Stomach (tissue), 9 donors: ENCODE measurements around the gene TSPAN32. TPM values are rescaled to one million over a fixed set of nuclear protein-coding genes. Genes with fewer than 3 reads are reported as not detected.

ENCODE experiments used
- DNase-seq, 2 donors: peaks; one replicate each; pipeline versions ENCODE4 v3.0.0 to v3.0.0-alpha.2; 2013 to 2019
- H3K27ac ChIP-seq, 5 donors: fragments of 200-600 bp in 4 of 5; sonication (generic) in 4 of 5; one replicate each; pipeline ENCODE4 v1.5.1; 2013 to 2019; ENCODE audit warnings: mild to moderate bottlenecking in 1 of 5, moderate library complexity in 1 of 5
- H3K27me3 ChIP-seq, 3 donors: fragments of 200-600 bp; sonication (generic); one replicate each; pipeline ENCODE4 v1.5.1; 2017 to 2019; ENCODE audit warnings: mixed run types in 1 of 3
- H3K36me3 ChIP-seq, 4 donors: fragments of 200-600 bp; sonication (generic); 1 replicate in 3 of 4; 2 replicates in 1 of 4; pipeline ENCODE4 v1.5.1; 2016 to 2019
- H3K4me1 ChIP-seq, 4 donors: fragments of 200-600 bp; sonication (generic); one replicate each; pipeline ENCODE4 v1.5.1; 2016 to 2019
- H3K4me3 ChIP-seq, 4 donors: fragments of 200-600 bp; sonication (generic) in 3 of 4; one replicate each; pipeline ENCODE4 v1.5.1; 2016 to 2019; ENCODE audit warnings: mild to moderate bottlenecking in 1 of 4
- H3K9me3 ChIP-seq, 4 donors: fragments of 200-600 bp; sonication (generic); one replicate each; pipeline ENCODE4 v1.5.1; 2016 to 2019
- EP300 ChIP-seq: sonication (generic); formaldehyde crosslinking; IDR thresholded peaks from one replicate; pipeline ENCODE4 v1.6.1; 2017; ENCODE audit warnings: antibody characterized with exemption
- POLR2A ChIP-seq, 4 donors: fragments of 450-650 bp; IDR thresholded peaks; one replicate each; pipeline ENCODE4 v1.6.1; 2016; ENCODE audit warnings: antibody characterized with exemption in 4 of 4, control low read depth in 2 of 4, mild to moderate bottlenecking in 1 of 4, moderate library complexity in 1 of 4
- POLR2AphosphoS5 ChIP-seq, 3 donors: sonication (generic); formaldehyde crosslinking; IDR thresholded peaks; one replicate each; pipeline ENCODE4 v1.6.1; 2016; ENCODE audit warnings: antibody characterized with exemption in 3 of 3
- WGBS, 5 donors: extraction: QIAGEN DNeasy Blood & Tissue Kit in 3 of 5; methylation state at CpG; one replicate each; pipeline versions ENCODE4 v1.1.5 to v1.1.7; 2013 to 2018; 5-methylcytosine and 5-hydroxymethylcytosine counted together
- intact Hi-C: fragments of 100-400 bp; cut with DNase I; formaldehyde crosslinking; loops from one replicate; pipeline ENCODE4 v1.15.1; 2023; ENCODE audit warnings: low total_unique reads
- polyA plus RNA-seq, 3 donors: library from polyadenylated mRNA; stranded (reverse); fragments of 200-250 nt; gene quantifications; one replicate each; pipeline ENCODE4 v1.2.3, GENCODE V29; 2013
- total RNA-seq, 5 donors: library from RNA; depleted of rRNA; stranded (reverse); fragments of >200 nt; gene quantifications; one replicate each; pipeline versions ENCODE4 v1.1.0 to v1.2.3, GENCODE V29; 2014 to 2016
- TF ChIP-seq, protein P1 (sequence below), 7 experiments: fragments of 450-650 bp in 4 of 7; fragments of 200-600 bp in 3 of 7; sonication (generic) in 3 of 7; IDR thresholded peaks; one replicate each; pipeline ENCODE4 v1.5.1; 2016 to 2019; ENCODE audit warnings: antibody characterized with exemption in 7 of 7, control low read depth in 2 of 7, mild to moderate bottlenecking in 1 of 7
- donor health status: healthy with polysubstance abuse.
- donor health status: Bipolar disorder and iron deficiency.
- donor health status: healthy.

Gene TSPAN32
- total and polyA plus RNA-seq, 8 donors, result 1.1 to 9.0 (median 2.3) TPM; not detected in 4

DNA sequence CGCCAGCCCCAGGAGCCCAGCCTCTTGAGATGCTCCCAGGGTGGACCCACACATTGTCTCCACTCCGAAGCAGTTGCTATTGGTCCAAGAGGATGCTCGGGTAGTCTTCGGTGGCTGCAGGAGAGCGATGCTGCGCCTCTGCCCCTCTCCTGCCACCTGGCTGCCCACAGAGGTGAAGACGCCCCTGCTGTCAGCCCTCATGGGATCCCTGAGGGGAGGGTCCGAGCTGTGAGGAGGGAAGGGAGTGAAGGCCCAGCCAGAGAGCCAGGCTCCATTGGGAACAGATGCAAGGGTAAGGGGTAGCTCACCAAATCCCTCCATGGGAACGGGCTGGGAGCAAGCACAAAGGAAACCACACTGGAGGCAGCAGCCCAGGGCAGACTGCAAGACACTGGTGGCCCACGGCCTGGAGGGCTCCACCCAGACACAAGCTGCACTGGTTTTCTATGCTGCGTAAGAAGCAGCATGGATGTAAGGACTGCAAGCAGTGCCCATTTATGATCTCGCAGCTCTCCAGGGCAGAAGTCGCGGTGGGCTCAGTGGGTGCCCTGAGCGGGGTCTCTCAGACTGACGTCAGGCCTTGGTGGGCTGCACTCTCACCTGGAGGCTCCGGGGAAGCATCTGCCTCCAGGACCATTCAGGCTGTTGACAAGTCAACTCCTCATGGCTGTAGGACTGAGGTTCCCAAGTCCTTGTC lies 15.7 kb downstream of the TSPAN32 start:
- TF ChIP-seq, protein P1, sequence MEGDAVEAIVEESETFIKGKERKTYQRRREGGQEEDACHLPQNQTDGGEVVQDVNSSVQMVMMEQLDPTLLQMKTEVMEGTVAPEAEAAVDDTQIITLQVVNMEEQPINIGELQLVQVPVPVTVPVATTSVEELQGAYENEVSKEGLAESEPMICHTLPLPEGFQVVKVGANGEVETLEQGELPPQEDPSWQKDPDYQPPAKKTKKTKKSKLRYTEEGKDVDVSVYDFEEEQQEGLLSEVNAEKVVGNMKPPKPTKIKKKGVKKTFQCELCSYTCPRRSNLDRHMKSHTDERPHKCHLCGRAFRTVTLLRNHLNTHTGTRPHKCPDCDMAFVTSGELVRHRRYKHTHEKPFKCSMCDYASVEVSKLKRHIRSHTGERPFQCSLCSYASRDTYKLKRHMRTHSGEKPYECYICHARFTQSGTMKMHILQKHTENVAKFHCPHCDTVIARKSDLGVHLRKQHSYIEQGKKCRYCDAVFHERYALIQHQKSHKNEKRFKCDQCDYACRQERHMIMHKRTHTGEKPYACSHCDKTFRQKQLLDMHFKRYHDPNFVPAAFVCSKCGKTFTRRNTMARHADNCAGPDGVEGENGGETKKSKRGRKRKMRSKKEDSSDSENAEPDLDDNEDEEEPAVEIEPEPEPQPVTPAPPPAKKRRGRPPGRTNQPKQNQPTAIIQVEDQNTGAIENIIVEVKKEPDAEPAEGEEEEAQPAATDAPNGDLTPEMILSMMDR (IDR thresholded peaks at IDR 0.05), result no peak
- TF ChIP-seq POLR2AphosphoS5 (IDR thresholded peaks at IDR 0.05), result no peak
- TF ChIP-seq POLR2A (IDR thresholded peaks at IDR 0.05), result no peak
- no peak for TF ChIP-seq EP300

DNA sequence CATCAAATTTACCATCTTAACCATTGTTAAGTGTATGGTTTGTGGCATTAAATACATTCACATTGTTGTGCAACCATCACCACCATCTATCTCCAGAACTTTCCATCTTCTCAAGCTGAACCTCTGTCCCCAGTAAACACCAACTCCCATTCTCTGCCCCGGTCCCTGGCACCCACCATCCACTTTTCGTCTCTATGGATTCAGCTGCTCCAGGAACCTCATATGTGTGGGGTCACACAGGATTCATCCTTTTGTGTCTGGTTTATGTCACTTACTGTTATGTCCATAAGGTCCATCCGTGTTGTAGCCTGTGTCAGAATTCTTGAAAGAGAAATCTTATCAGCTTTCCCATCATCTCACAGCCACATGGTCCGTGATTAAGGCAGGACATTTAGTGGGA lies 16.3 kb downstream of the TSPAN32 start:
- no peak for DNase-seq
- intact Hi-C loops, result no loop called here

More for the DNA sequence above, 15.7 kb downstream of the TSPAN32 start:
- intact Hi-C loops, result no loop called here
- no peaks in the 10 kb centered on the region for H3K9me3 ChIP-seq
- 92 to 95% (median 95%) methylated on average over 11 to 17 of the region's 17 CpGs for WGBS, 5 donors
- no peaks in the 10 kb centered on the region for H3K27me3 ChIP-seq
- H3K36me3 ChIP-seq, result peaks cover 0 to 6% (median 0%) of the 10 kb centered on the region in 4 donors
- H3K4me1 ChIP-seq, result peaks cover 16 to 33% (median 27%) of the 10 kb centered on the region in 4 donors
- no peak overlapping the region for H3K4me3 ChIP-seq
- DNase-seq, result peak in 1 of 2 donors; percentile 3
- no peak overlapping the region for H3K27ac ChIP-seq

DNA sequence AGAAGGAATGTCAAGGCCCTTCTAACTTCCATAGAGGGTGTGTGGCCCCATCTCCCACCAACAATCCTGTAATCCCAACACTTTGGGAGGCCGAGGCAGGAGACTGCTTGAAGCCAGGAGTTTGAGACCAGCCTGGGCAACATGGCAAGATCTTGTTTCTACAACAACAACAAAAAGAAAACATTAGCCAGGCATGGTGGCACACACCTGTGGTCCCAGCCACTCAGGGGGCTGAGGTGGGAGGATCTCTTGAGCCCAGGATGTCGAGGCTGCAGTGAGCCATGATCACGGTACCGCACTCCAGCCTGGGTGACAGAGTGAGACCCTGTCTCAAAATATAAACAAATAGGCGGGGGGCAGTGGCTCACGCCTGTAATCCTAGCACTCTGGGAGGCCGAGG lies 16.9 kb downstream of the TSPAN32 start:
- no peak overlapping the region for H3K27ac ChIP-seq
- TF ChIP-seq POLR2A (IDR thresholded peaks at IDR 0.05), result no peak
- TF ChIP-seq, protein P1 (IDR thresholded peaks at IDR 0.05), result no peak
- no peak for TF ChIP-seq EP300
- TF ChIP-seq POLR2AphosphoS5 (IDR thresholded peaks at IDR 0.05), result no peak
- H3K4me1 ChIP-seq, result peaks cover 16 to 26% (median 21%) of the 10 kb centered on the region in 4 donors
- 90 to 91% (median 91%) methylated on average over 7 of the region's 7 CpGs for WGBS, 5 donors
- H3K36me3 ChIP-seq, result peaks cover 0 to 6% (median 0%) of the 10 kb centered on the region in 4 donors
- H3K27me3 ChIP-seq, result no peaks in the 10 kb centered on the region
- intact Hi-C loops, result no loop called here
- no peaks in the 10 kb centered on the region for H3K9me3 ChIP-seq
- no peak for DNase-seq
- no peak overlapping the region for H3K4me3 ChIP-seq

More for the DNA sequence above, 16.3 kb downstream of the TSPAN32 start:
- Histone ChIP-seq H3K27me3 (no peaks in the 10 kb centered on the region), H3K4me3 (no peak overlapping the region), H3K9me3 (no peaks in the 10 kb centered on the region), H3K36me3 (peaks cover 0 to 6% (median 0%) of the 10 kb centered on the region in 4 donors), H3K4me1 (peaks cover 16 to 30% (median 26%) of the 10 kb centered on the region in 4 donors), H3K27ac (no peak overlapping the region)
- 81 to 90% (median 84%) methylated on average over 4 of the region's 4 CpGs for WGBS, 5 donors
- TF ChIP-seq, protein P1 (IDR thresholded peaks at IDR 0.05), result no peak
- no peak for TF ChIP-seq POLR2AphosphoS5 (IDR thresholded peaks at IDR 0.05)
- no peak for TF ChIP-seq EP300
- no peak for TF ChIP-seq POLR2A (IDR thresholded peaks at IDR 0.05)

DNA sequence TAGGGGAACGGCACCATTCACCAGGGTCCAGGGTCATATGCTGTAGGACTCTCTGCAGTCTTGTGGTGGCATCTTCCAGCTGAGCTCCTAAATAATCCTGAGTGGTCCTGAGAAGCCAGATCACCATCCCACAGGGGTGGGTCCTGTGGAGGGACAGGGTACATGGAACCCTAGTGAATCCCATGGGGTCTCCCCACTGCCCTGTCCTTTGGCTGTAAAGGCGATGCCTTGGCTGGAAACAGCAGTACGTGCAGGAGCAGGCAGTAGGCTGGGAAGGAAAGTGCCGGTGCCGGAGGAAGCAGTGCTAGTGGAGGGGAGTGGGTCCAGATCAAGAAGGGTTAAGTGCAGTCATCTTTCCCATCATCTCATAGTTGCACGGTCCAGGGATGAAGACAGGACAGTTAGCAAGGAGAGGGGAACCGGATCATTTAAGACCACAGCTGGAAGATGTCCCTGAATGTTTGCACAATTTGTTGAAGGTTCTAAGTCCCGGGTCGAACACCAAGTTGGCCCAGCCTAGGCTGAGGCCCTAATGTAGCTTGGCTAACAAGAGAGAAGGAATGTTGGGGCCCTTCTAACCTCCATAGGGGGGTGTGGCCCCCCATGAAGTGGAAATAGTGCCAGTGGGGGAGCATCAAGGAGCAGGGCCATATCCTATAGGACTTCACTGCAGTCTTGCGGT lies 18.1 kb downstream of the TSPAN32 start:
- Histone ChIP-seq H3K4me1 (peaks cover 6 to 13% (median 9%) of the 10 kb centered on the region in 4 donors), H3K27me3 (no peaks in the 10 kb centered on the region), H3K9me3 (no peaks in the 10 kb centered on the region), H3K36me3 (peaks cover 0 to 6% (median 0%) of the 10 kb centered on the region in 4 donors), H3K4me3 (no peak overlapping the region), H3K27ac (no peak overlapping the region)
- peak in 1 of 2 donors; percentile 1 for DNase-seq
- intact Hi-C loops, result no loop called here
- no peak for TF ChIP-seq POLR2A (IDR thresholded peaks at IDR 0.05)
- TF ChIP-seq POLR2AphosphoS5 (IDR thresholded peaks at IDR 0.05), result no peak
- TF ChIP-seq, protein P1 (IDR thresholded peaks at IDR 0.05), result no peak
- 66 to 76% (median 70%) methylated on average over 9 to 10 of the region's 10 CpGs for WGBS, 5 donors
